Endothelial cell of umbilical vein (primary cell): Measurements from ENCODE around the gene NUP153. TPM values are rescaled to one million over a fixed set of nuclear protein-coding genes. Genes with fewer than 3 reads are reported as not detected.

Source experiments
- BruUV-seq: library from RNA; stranded (reverse); fragments of 400-500 nt; replicated peaks from 2 replicates; lab custom pipeline; 2021; lab: Mats Ljungman, UMichigan
- CTCF ChIA-PET: fragments of 300-600, 350-600 bp; sonication (Branson Sonifier 250); formaldehyde crosslinking; loops from one replicate; lab custom pipeline; 2021; ENCODE audit warnings: antibody characterized with exemption, inconsistent platforms; lab: Charles Lee
- POLR2A ChIA-PET: fragments of 300-600, 350-600 bp; sonication (Branson Sonifier 250); formaldehyde crosslinking; loops from one replicate; lab custom pipeline; 2021; ENCODE audit warnings: antibody characterized with exemption, inconsistent platforms; lab: Charles Lee
- DNase-seq: peaks from one replicate; pipeline ENCODE4 v3.0.0-alpha.2; 2011; ENCODE audit warnings: low read depth, low spot score
- FAIRE-seq: peaks from 2 replicates; lab custom pipeline; 2011; peaks lifted over from hg19 to GRCh38; lab: Jason Lieb, UNC
- H2AFZ ChIP-seq: 2 replicates; pipeline ENCODE4 v1.6.0; 2012; ENCODE audit warnings: low read depth, low read length, control low read depth, inconsistent platforms
- H3K27ac ChIP-seq: 2 replicates; pipeline ENCODE4 v1.5.1; 2011; ENCODE audit warnings: low read depth, mild to moderate bottlenecking, control low read depth, low read length, moderate library complexity; ENCODE audit not compliant: insufficient read depth
- H3K27me3 ChIP-seq, 2 experiments: 2 replicates each; pipeline versions ENCODE4 v1.6.0 to v1.6.1; 2011; ENCODE audit warnings: low read length in 2 of 2, mixed read lengths in 1 of 2; ENCODE audit not compliant: control insufficient read depth in 2 of 2, insufficient read depth in 2 of 2
- H3K36me3 ChIP-seq, 2 experiments: 2 replicates in 1 of 2; 3 replicates in 1 of 2; pipeline ENCODE4 v1.5.1; 2011; ENCODE audit warnings: low read length in 2 of 2, mild to moderate bottlenecking in 1 of 2, moderate library complexity in 1 of 2; ENCODE audit not compliant: control insufficient read depth in 2 of 2, insufficient read depth in 2 of 2; ENCODE audit errors: extremely low read depth in 1 of 2
- H3K4me1 ChIP-seq: 3 replicates; pipeline ENCODE4 v1.5.1; 2011; ENCODE audit warnings: mild to moderate bottlenecking, low read length; ENCODE audit not compliant: control insufficient read depth, insufficient read depth; ENCODE audit errors: extremely low read depth
- H3K4me2 ChIP-seq: 2 replicates; pipeline ENCODE4 v1.6.1; 2011; ENCODE audit warnings: low read length, control low read depth, mixed read lengths; ENCODE audit not compliant: insufficient read depth
- H3K4me3 ChIP-seq, 3 experiments: fragments of 200-600 bp in 1 of 3; sonication (generic), shearing (Covaris generic) in 1 of 3; replicated peaks in 1 of 3; 2 replicates each; pipeline ENCODE4 v1.5.1; 2011 to 2016; ENCODE audit warnings: control low read depth in 3 of 3, low read length in 3 of 3, mild to moderate bottlenecking in 2 of 3, inconsistent platforms in 1 of 3, low read depth in 1 of 3, moderate library complexity in 1 of 3; ENCODE audit not compliant: insufficient read depth in 1 of 3
- H3K79me2 ChIP-seq: 2 replicates; pipeline ENCODE4 v1.6.0; 2012; ENCODE audit warnings: low read length, inconsistent platforms; ENCODE audit not compliant: control insufficient read depth, insufficient read depth
- H3K9ac ChIP-seq: replicated peaks from 2 replicates; pipeline ENCODE3; 2011; ENCODE audit warnings: low read length, control low read depth; ENCODE audit not compliant: insufficient read depth; ENCODE audit errors: extremely low read depth
- H3K9me1 ChIP-seq: replicated peaks from 3 replicates; pipeline ENCODE4 v1.6.0; 2011; ENCODE audit warnings: mild to moderate bottlenecking, low read length; ENCODE audit not compliant: control insufficient read depth, insufficient read depth; ENCODE audit errors: extremely low read depth
- H3K9me3 ChIP-seq: replicated peaks from 2 replicates; pipeline ENCODE4 v1.5.1; 2012; ENCODE audit warnings: low read length, inconsistent platforms; ENCODE audit not compliant: control insufficient read depth, insufficient read depth
- H4K20me1 ChIP-seq: replicated peaks from 2 replicates; pipeline ENCODE3; 2011; ENCODE audit warnings: mild to moderate bottlenecking, low read length; ENCODE audit not compliant: control insufficient read depth, insufficient read depth; ENCODE audit errors: extremely low read depth
- EZH2 ChIP-seq: IDR thresholded peaks from 2 replicates; pipeline ENCODE4 v1.6.1; 2012; ENCODE audit warnings: borderline replicate concordance, low read depth, mild to moderate bottlenecking, moderate library complexity, low read length, inconsistent platforms; ENCODE audit not compliant: severe bottlenecking
- FOS ChIP-seq: IDR thresholded peaks from 2 replicates; pipeline ENCODE4 v1.6.1; 2011; ENCODE audit warnings: mild to moderate bottlenecking, low read length, moderate library complexity, borderline replicate concordance; ENCODE audit not compliant: insufficient read depth
- GATA2 ChIP-seq: IDR thresholded peaks from 2 replicates; pipeline ENCODE4 v1.7.0; 2011; ENCODE audit warnings: low read depth, mild to moderate bottlenecking, moderate library complexity, mixed read lengths, low read length; ENCODE audit not compliant: insufficient read length, insufficient read depth
- JUN ChIP-seq: IDR thresholded peaks from 2 replicates; pipeline ENCODE4 v1.6.1; 2011; ENCODE audit warnings: borderline replicate concordance, low read depth; ENCODE audit not compliant: insufficient read length, insufficient read depth
- MAX ChIP-seq: IDR thresholded peaks from 2 replicates; pipeline ENCODE4 v1.6.1; 2011; ENCODE audit not compliant: insufficient read depth, insufficient read length
- MYC ChIP-seq: IDR thresholded peaks from one replicate; pipeline ENCODE4 v1.6.1; 2011; ENCODE audit warnings: mild to moderate bottlenecking, low read depth, low read length
- POLR2A ChIP-seq: IDR thresholded peaks from 2 replicates; pipeline ENCODE4 v1.6.1; 2012; ENCODE audit warnings: low read depth, mild to moderate bottlenecking, control low read depth, low read length
- POLR2AphosphoS5 ChIP-seq: IDR thresholded peaks from 2 replicates; pipeline ENCODE4 v1.6.1; 2012; ENCODE audit warnings: low read depth, mild to moderate bottlenecking, control low read depth, low read length, moderate library complexity; ENCODE audit not compliant: insufficient read depth
- dilution Hi-C: fragments of 300-500 bp; cut with MboI; formaldehyde crosslinking; loops from one replicate; pipeline ENCODE4 v1.15.0; 2019; ENCODE audit warnings: low sequenced_read_pairs; ENCODE audit not compliant: extremely low pct_ligation_motif_present
- intact Hi-C: fragments of 100-400 bp; cut with micrococcal nuclease; formaldehyde crosslinking; loops from one replicate; pipeline ENCODE4 v1.10.0; 2022
- polyA plus RNA-seq, 4 experiments: library from polyadenylated mRNA; depleted of rRNA in 3 of 4; stranded (reverse) in 3 of 4; unstranded in 1 of 4; fragments of >200 nt; gene quantifications; 2 replicates each; pipeline versions ENCODE4 v1.2.1 to v1.2.3, GENCODE V29; 2011 to 2012; ENCODE audit warnings: missing spikeins in 1 of 4
- total RNA-seq: library from RNA; stranded (reverse); gene quantifications from 2 replicates; pipeline ENCODE4 v1.2.3, GENCODE V29; 2021
- TF ChIP-seq, protein P1 (sequence below), 2 donors: IDR thresholded peaks; 1 replicate in 1 of 2; 2 replicates in 1 of 2; pipeline ENCODE4 v1.5.1; 2011; ENCODE audit warnings: low read length in 2 of 2, mild to moderate bottlenecking in 2 of 2, moderate library complexity in 2 of 2, control low read depth in 1 of 2, inconsistent platforms in 1 of 2, low read depth in 1 of 2; ENCODE audit not compliant: insufficient read depth in 1 of 2; ENCODE audit errors: extremely low read depth in 1 of 2

The NUP153 gene
- total and polyA plus RNA-seq, 2 donors (not counting 3 experiments of a cell fraction or from before 2014, with no cell fraction given): 22.0 to 51.0 TPM

DNA sequence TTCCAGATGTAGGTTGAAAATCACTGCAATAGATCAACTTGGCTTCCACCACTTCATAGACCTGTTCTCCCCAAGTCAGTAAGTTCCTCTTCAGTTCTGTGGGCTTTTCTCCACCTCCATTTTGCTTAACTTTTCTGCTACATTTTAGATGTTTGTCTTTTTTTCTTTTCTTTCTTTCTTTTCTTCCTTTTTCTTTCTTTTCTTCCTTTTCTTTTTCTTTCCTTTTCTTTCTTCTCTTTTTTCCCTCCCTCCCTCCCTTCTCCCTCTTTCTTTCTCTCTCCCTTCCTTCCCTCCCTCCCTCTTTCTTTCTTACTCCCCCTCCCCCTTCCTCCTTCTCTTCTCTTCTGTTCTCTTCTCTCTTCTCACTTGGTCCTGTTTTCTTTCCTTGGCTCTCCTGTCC lies 113.5 kb downstream of the NUP153 start:
- FAIRE-seq: no peak
- CTCF ChIA-PET: interaction anchor here (1.5 kb wide), 1 partner anchor 9 kb away, joined by 4 read pairs; no protein-coding TSS in a partner anchor
- Histone ChIP-seq H3K4me2 (no peak overlapping the region), H3K36me3 (no peaks in the 10 kb centered on the region), H4K20me1 (no peaks in the 10 kb centered on the region), H3K4me3 (no peak overlapping the region), H3K4me1 (no peaks in the 10 kb centered on the region), H3K9me1 (no peaks in the 10 kb centered on the region), H3K27me3 (peaks cover 0 to 2% of the 10 kb centered on the region in 2 experiments), H3K27ac (no peak overlapping the region), H3K9me3 (no peaks in the 10 kb centered on the region), H3K9ac (no peak overlapping the region), H3K79me2 (no peaks in the 10 kb centered on the region), H2AFZ (no peak overlapping the region)
- intact Hi-C loops: no loop called here
- BruUV-seq: no TSS peak
- DNase-seq: no peak
- POLR2A ChIA-PET: no interaction called here
- no peak for TF ChIP-seq POLR2A
- TF ChIP-seq FOS: no peak
- TF ChIP-seq GATA2: no peak
- TF ChIP-seq, protein P1, sequence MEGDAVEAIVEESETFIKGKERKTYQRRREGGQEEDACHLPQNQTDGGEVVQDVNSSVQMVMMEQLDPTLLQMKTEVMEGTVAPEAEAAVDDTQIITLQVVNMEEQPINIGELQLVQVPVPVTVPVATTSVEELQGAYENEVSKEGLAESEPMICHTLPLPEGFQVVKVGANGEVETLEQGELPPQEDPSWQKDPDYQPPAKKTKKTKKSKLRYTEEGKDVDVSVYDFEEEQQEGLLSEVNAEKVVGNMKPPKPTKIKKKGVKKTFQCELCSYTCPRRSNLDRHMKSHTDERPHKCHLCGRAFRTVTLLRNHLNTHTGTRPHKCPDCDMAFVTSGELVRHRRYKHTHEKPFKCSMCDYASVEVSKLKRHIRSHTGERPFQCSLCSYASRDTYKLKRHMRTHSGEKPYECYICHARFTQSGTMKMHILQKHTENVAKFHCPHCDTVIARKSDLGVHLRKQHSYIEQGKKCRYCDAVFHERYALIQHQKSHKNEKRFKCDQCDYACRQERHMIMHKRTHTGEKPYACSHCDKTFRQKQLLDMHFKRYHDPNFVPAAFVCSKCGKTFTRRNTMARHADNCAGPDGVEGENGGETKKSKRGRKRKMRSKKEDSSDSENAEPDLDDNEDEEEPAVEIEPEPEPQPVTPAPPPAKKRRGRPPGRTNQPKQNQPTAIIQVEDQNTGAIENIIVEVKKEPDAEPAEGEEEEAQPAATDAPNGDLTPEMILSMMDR (IDR thresholded peaks at IDR 0.05; ENCODE audit: extremely low read depth in 1 of 2, insufficient read depth in 1 of 2, low read depth in 1 of 2, low read length in 2 of 2): no peak
- TF ChIP-seq EZH2: no peak
- no peak for TF ChIP-seq MAX
- TF ChIP-seq MYC: no peak
- no peak for TF ChIP-seq POLR2AphosphoS5
- TF ChIP-seq JUN: no peak
- dilution Hi-C loops: no loop called here
